ENCODE data around the gene SP5.
"Not testable (repeated sequence)": the region's sequence is repeated elsewhere in the genome, so short reads cannot be mapped to it uniquely, and the experiment has no call there.

Gene SP5

DNA sequence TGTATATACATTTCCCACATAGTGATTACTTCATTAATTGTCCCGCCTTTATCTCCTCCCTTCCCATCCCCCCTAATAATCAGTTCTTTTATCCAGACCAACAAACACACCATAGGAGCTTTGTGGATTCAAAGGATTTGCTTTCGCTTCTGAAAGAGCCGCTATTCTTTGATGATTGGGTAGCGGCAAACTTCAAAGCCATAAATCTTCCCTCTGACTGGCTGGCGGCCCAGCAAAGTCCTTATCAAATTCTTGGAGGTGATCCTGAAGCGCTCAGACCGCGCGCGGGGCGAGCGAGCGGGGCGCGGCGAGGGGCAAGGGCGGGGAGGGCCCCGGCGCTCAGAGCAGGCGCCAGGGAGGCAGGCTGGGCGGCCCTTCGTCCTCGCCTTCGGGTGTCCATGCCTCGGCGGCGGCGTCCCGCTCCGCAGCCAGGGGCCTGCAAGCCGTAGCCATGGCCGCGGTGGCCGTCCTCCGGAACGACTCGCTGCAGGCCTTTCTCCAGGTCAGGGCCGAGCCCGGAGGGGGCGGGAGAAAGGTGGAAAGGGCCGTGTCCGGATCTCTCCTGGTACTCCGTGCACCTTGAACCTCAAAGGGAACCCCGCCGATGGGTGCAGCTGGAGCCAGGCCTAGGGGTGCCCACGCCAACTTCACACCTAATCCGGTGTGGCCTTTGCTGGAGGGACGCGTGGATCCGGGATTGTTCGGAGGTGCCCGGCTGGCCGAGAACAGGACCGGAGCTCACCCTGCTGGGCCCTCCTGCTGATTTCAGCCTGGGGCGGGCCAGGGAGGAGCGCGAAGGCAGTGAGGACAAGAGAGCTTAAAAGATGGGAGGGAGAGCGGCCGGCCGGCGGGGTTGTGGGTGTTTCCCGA is at the start of gene SP5:
TSS of gene SP5 (plus strand) at position 276 of the 870 bp plus-strand sequence. CDS start at position 452, 176 bp downstream.
- ATAC-seq, result peak; percentile 34 to 43

DNA sequence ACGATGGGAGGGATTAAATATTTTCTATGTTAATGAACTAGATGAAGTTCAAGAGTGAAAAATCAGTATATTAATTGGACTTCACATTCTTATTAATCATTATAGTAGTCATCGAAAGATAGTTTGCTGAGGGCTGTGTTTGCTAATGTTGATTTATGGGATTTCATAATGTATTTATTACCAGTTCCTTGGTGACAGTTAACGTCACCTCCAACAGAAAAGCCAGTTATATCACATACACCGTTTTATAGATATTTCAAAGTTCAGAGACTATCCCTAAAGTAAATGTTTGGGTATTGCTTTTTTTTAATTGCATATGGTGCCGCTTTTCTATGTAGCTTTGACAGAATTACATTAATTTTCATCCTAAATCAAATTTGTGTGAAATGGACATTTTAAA is 49.4 kb upstream of the SP5 start:
- no peak for ATAC-seq

DNA sequence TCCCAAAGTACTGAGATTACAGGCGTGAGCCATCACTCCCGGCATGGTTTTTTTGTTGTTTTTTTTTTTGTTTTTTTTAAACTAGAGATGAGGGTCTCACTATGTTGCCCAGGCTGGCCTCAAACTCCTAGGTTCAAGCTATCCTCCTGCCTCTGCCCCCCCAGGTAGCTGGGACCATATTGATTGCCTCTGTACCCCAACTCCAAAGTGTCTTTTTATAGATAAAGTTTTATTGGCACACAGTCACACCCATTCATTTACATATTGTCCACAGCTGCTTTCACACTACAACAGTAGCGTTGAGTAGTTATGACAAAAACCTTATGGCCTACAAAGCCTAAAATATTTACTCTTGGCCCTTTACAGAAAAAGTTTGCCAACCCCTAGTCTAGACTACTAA is 45.2 kb upstream of the SP5 start:
- no peak for ATAC-seq

GRCh38 chr2:170670651-170671050 is 44.5 kb upstream of the SP5 start:
- ATAC-seq, result no peak

DNA sequence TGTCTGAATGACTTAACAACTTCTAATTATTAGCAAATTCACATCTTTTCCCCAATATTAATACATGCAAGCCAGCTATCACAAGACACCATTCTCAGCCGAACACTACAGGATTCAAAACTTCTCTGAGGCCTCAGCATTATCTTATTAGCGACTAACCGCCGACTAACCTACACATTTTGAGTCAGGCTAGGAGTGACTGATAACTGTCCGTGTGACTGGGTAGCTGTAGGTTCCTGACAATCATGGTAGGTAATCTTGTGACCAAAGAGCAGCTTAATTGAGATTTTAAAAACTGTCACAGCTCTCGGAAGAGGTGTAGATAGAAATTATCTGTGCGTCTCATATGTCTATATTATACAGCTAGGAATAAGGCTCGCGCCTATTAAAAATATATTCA is 44.1 kb upstream of the SP5 start:
- ATAC-seq, result no peak

DNA sequence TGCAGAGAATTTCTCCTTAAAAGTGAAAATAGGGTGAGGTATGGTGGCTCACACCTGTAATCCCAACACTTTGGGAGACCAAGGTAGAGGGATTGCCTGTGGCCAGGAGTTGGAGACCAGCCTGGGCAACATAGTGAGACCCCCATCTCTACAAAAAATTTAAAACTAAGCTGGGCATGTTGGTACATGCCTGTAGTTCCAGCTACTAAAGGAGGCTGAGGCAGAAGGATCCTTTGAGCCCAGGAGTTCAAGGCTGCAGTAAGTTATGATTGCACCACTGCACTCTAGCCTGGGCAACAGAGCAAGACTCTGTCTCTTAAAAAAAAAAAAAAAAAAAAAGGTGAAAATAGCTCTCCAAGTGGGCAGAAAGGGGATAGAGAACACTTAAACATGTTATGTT is 40.9 kb upstream of the SP5 start:
- ATAC-seq, result not testable (repeated sequence)

- ATAC-seq, result no peak
Measured at GRCh38 chr2:170675701-170676100, 39.4 kb upstream of the SP5 start.

- no peak for ATAC-seq
Measured at GRCh38 chr2:170679607-170680079, 35.5 kb upstream of the SP5 start.

DNA sequence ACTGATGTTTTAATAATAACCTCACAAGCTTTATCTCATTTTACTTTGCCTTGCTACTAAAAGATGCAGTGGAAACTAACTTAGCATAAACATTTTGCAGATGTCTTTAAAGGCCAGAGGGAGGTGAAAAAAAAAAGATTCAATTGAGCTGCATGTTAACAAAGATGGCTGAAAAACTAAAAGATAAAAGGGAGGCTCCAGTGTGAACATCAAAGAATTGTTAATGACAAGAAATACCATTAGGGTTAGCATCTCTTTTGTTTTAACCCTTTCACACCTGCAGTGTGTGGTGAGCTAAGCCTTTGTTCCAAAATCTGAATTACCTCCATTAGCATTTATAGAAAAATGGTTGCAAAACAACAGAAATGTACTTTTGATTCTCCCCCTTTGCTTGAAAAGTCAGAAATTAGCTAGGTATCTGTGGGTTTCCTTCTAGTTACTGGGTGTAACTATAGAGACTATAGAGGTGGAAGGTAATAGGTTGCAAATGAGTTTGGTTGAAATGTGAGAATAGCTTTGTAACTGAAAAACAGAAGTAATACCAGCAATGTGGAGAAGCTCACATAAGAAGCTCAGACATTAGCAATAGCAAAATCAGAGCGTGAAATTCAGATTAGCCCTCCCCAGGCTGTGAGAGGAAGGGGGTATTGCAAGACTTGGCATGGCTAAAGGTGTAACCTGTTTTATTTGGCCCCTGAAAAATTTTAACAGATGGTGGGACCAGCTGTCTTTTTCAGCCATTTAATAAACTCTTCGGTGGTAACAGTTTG is 34.8 kb upstream of the SP5 start:
- ATAC-seq, result no peak

- no peak for ATAC-seq
Measured at GRCh38 chr2:170681311-170681710, 33.8 kb upstream of the SP5 start.

GRCh38 chr2:170685591-170685990 is 29.5 kb upstream of the SP5 start:
- ATAC-seq, result no peak

DNA sequence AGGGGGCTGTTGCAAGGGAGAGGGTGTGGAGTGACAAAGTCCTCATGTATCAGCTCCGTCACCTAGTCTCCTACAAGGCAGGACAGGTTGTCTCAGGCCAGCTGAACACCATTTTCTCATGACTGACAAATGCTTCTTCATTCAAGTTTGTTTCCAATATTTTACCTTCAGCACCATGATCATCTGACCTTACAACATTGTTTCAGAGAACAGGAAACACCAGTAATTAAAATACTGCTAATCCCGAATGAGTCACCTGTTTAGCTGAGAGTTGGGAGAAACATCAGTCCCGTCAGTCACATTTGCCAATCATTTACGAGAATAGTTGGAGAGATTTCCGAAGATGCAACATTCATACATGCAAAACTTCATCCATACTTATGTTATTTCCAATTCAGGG is 25.7 kb upstream of the SP5 start:
- ATAC-seq, result no peak

GRCh38 chr2:170690640-170691039 is 24.5 kb upstream of the SP5 start:
- ATAC-seq, result no peak

GRCh38 chr2:170694316-170694715 is 20.8 kb upstream of the SP5 start:
- no peak for ATAC-seq

- ATAC-seq, result no peak
Measured at GRCh38 chr2:170695521-170696410, 19.4 kb upstream of the SP5 start.

- ATAC-seq, result no peak
Measured at GRCh38 chr2:170696948-170697347, 18.2 kb upstream of the SP5 start.

DNA sequence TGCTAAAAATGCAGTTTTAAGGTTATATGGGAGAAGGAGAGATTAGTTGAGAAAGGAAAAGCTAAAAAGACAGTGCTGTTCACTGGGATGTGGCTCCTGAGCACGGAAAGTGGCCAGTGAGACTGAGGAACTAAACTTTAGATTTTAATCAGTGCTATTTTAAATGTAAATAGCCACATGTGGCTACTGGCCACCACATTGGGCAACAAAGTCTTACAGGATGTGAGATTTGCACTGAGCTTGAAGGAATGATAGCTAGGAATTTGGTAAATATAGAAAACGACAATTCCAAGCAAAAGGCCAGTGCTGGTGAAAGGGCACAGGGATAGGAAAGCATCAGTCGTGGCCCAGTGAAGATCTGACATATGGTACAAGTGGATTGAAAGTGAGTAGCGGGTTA is 14.1 kb upstream of the SP5 start:
- ATAC-seq, result no peak

DNA sequence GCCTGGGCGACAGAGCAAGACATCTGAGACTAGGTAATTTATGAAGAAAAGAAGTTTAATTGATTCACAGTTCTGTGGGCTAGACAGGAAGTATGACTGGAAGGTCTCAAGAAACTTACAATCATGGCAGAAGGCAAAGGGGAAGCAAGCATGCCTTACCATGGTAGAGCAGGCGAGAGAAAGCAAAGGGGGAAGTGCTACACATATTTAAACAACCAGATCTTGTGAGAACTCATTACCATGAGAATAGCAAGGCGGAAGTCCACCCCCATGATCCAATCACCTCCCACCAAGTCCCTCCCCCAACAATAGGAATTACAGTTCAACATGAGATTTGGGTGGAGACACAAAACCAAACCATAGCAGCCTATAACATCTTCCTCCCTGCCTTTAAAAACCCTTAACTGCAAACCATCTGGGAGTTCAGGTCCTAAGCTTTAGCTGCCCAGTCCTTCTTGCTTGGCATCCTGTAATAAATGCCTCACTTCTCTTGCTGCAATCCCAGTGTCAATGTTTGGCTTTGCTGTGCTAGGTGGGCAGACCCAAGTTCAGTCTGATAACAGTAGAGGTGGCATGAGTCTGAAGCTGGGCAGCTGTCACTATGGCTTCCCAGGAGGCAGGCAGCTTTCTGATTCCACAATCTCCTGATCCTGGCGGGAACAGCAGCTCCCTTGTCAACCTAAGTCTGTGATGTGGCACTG is 11.2 kb upstream of the SP5 start:
- ATAC-seq, result no peak

GRCh38 chr2:170707821-170708795 is 7.0 kb upstream of the SP5 start:
- no peak for ATAC-seq

DNA sequence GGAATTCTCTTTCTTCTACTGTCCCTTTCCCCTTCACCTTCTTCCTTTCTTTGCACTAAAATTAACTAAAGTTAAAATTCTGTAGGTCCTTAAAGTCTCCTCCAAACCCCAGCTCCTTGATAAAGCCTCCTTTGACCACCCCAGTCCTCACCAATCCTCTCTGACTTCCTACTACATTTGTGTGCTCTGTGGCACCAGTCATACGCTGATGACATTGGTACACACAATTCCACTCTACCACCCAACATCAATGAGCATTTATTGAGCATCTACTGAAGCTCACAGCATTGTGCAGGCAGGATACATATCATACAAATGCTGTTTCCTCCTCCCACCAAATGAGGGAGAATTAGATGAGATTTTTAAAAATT is 4.5 kb upstream of the SP5 start:
- ATAC-seq, result no peak

GRCh38 chr2:170711196-170711773 is 3.9 kb upstream of the SP5 start:
- no peak for ATAC-seq

Data from activated CD4-positive, CD25-positive, alpha-beta regulatory T cell treated with anti-CD3 and anti-CD28 coated beads, Interleukin-2, amount 50 U/mL, for 24 hours (primary cell).